Right cardiac atrium (tissue), 5 donors: ENCODE measurements around the gene SMARCD3. TPM values are rescaled to one million over a fixed set of nuclear protein-coding genes. Genes with fewer than 3 reads are reported as not detected.

Experiments
- ATAC-seq, 2 donors: fragments of 200-7000 bp; cut with Tn5 transposase; one replicate each; pipeline versions ENCODE4 v1.8.0 to v1.9.1; 2020; ENCODE audit warnings: moderate library complexity in 2 of 2, mild to moderate bottlenecking in 1 of 2
- DNase-seq, 3 donors: peaks; one replicate each; pipeline ENCODE4 v3.0.0-alpha.2; 2020
- H3K27ac ChIP-seq: one replicate; pipeline ENCODE4 v1.5.1; 2013; ENCODE audit warnings: mild to moderate bottlenecking, low read length, control low read depth, moderate library complexity
- H3K27me3 ChIP-seq: one replicate; pipeline ENCODE4 v1.6.1; 2013; ENCODE audit not compliant: control insufficient read depth, insufficient read depth
- H3K4me1 ChIP-seq: one replicate; pipeline ENCODE4 v1.6.1; 2013; ENCODE audit warnings: low read length; ENCODE audit not compliant: control insufficient read depth, insufficient read depth
- H3K4me3 ChIP-seq: one replicate; pipeline ENCODE4 v1.5.1; 2013; ENCODE audit warnings: low read length, control low read depth
- H3K9me3 ChIP-seq: one replicate; pipeline ENCODE4 v1.6.1; 2013; ENCODE audit warnings: low read length; ENCODE audit not compliant: control insufficient read depth
- WGBS: extraction: QIAGEN DNeasy Blood & Tissue Kit; methylation state at CpG from one replicate; pipeline ENCODE4 v1.1.7; 2013; 5-methylcytosine and 5-hydroxymethylcytosine counted together
- intact Hi-C, 4 donors: fragments of 100-400 bp; cut with DNase I; formaldehyde crosslinking; loops; one replicate each; pipeline versions ENCODE4 v1.11.0 to v1.14.0; 2022 to 2023
- long read RNA-seq, 4 donors: library from polyadenylated mRNA; unstranded; transcript quantifications; one replicate each; pipeline ENCODE4 v2.0.0, GENCODE V29; 2020 to 2021
- polyA plus RNA-seq: library from polyadenylated mRNA; stranded (reverse); fragments of 200-250 nt; gene quantifications from one replicate; pipeline ENCODE4 v1.2.3, GENCODE V29; 2013
- total RNA-seq, 4 donors: library from RNA; stranded (reverse); fragmentation: NEBNext Ultra II Directional; extraction: Animal tissue kit (Norgen Biotek cat#: 25700); gene quantifications; one replicate each; pipeline ENCODE4 v1.2.1, GENCODE V29; 2021
- donor health status: healthy with polysubstance abuse.
- donor health status: DM: no; HTN: yes; CAD: no.
- donor health status: DM: no; HTN: no; CAD: no.
- donor health status: DM: no; HTN: yes; CAD: no; lungs with severe emphysema.
- donor health status: DM: yes; HTN: yes; CAD: no.

SMARCD3 gene
- total RNA-seq: 100 to 1,000 TPM; 149 to 291 (median 238) TPM
- polyA plus RNA-seq: 141 TPM
- long read RNA-seq, donor 1, transcript SMARCD3-201 (13 exons, 1,993 nt): major isoform, 217 of 541 reads
- long read RNA-seq, donor 1, transcript SMARCD3-203 (14 exons, 2,018 nt): minor isoform, 207 of 541 reads
- long read RNA-seq, donor 1, partial matches to known transcripts: 51 of 541 reads
- long read RNA-seq, donor 1, other reads (novel, unspliced or antisense): 64 of 541 reads
- long read RNA-seq, donor 2, transcript SMARCD3-203 (14 exons, 2,018 nt): minor isoform, 79 of 257 reads
- long read RNA-seq, donor 2, transcript SMARCD3-201 (13 exons, 1,993 nt): major isoform, 122 of 257 reads
- long read RNA-seq, donor 2, partial matches to known transcripts: 22 of 257 reads
- long read RNA-seq, donor 2, other reads (novel, unspliced or antisense): 29 of 257 reads
- long read RNA-seq, donor 3, partial matches to known transcripts: 19 of 31 reads
- long read RNA-seq, donor 3, other reads (novel, unspliced or antisense): 9 of 31 reads
- long read RNA-seq, donor 4, transcript SMARCD3-215 (2 exons, 468 nt): minor isoform, 6 of 297 reads
- long read RNA-seq, donor 4, transcript SMARCD3-203 (14 exons, 2,018 nt): major isoform, 111 of 297 reads
- long read RNA-seq, donor 4, transcript SMARCD3-201 (13 exons, 1,993 nt): minor isoform, 101 of 297 reads
- long read RNA-seq, donor 4, partial matches to known transcripts: 18 of 297 reads
- long read RNA-seq, donor 4, other reads (novel, unspliced or antisense): 58 of 297 reads

DNA sequence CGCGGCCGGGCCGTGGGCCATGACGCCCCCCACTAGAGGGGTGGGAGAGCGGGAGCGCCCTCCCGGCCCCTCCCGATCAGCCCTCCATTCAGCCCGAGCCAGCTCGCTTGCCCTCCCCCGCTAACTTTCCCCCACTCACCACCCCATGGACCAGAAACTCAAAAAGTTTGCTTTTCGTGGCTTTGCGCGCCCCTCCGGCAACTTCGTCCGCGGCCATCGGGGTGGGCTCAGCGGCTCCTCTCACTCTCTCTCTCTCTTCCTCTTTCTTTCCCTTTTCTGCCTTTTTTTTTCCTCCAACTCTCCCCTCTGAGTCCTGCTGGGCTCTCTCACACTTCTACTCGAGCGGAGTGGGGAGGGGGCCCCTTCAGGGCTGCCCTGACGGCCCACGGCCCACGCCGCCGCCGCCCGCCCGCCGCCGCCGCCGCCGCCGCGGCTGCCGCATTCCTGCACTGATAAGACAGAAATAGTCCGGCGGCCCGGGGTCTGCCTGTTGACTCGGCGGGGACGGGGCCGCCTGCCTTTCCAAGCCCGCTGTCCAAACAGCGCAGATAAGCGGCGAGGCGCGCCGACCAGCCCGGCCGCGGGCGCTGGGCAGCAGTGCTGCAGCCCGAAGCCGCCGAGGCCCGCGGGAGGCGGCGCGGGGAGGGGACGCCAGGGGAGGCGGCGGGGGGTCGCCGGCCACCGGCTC lies at the start of gene SMARCD3:
Gene SMARCD3, minus strand, starts transcription at position 349 of the 688 bp plus-strand sequence. Its CDS starts 132 bp downstream, at position 217.
- intact Hi-C loops: loop anchor here in 2 of 4 donors (5.0 kb wide), 1 partner anchor 54 kb away; no protein-coding TSS in a partner anchor
- H3K4me3 ChIP-seq: peak within 1 kb of the TSS; percentile 60
- peak; percentile 80 to 94 (median 94) for DNase-seq
- WGBS: under 1% methylated on average over 71 of the region's 71 CpGs
- H3K27ac ChIP-seq: peak within 1 kb of the TSS; percentile 88
- H3K4me1 ChIP-seq: peaks cover 16% of the 10 kb centered on the region
- no peaks in the 10 kb centered on the region for H3K27me3 ChIP-seq
- ATAC-seq: peak; percentile 34 to 40
- no peaks in the 10 kb centered on the region for H3K9me3 ChIP-seq

DNA sequence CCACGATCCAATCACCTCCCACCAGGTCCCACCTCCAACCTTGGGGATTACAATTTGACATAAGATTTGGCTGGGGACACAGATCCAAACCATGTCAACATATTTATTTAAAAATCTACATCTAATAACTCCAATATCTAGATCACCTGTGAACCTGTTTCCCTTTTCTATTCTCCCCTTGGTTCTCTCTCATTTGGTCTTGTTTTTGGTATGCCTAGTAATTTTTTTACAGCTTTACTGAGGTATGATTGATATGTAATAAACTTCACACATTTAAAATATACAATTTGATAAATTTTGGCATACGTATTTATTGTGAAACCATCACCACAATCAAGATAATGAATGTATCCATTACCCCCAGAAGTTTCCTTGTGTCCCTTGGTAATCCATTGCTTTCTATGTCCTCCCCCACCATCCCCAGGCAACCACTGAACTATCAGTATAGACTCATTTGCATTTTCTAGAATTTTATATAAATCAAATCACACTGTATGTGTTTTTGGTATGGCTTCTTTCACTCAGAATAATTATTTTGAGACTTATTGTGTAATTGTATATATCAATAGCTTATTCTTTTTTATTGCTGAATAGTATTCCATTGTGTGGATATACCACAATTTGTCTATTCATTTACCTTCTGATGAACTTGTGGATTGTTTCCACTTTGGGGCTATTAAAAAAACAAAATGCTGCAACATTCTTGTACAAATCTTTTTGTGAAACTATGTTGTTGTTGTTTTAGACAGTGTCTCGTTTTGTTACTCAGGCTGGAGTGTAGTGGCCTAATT lies 47.9 kb upstream of the SMARCD3 start:
- Histone ChIP-seq H3K4me3 (no peak overlapping the region), H3K9me3 (no peaks in the 10 kb centered on the region), H3K27me3 (peaks cover 2% of the 10 kb centered on the region), H3K4me1 (no peaks in the 10 kb centered on the region), H3K27ac (no peak overlapping the region)
- no peak for ATAC-seq
- WGBS: 54% methylated on average over 3 of the region's 3 CpGs
- intact Hi-C loops: no loop called here
- no peak for DNase-seq

DNA sequence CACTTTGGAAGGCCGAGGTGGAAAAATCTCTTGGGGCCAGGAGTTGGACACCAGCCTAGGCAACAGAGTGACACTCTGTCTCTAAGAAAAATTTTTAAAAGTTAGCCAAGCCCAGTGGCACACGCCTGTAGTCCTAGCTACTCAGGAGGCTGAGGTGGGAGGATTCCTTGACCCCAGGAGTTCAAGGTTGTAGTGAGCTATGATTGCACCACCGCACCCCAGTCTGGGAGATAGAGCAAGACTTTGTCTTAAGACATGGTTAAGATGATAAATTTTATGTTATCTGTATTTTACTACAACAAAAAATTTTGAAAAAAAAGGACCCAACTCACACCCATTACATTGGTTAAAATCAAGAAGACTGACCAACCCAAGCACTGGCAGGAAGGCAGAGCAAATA lies 44.4 kb upstream of the SMARCD3 start:
- no peak overlapping the region for H3K4me3 ChIP-seq
- WGBS: 67% methylated on average over 3 of the region's 3 CpGs

DNA sequence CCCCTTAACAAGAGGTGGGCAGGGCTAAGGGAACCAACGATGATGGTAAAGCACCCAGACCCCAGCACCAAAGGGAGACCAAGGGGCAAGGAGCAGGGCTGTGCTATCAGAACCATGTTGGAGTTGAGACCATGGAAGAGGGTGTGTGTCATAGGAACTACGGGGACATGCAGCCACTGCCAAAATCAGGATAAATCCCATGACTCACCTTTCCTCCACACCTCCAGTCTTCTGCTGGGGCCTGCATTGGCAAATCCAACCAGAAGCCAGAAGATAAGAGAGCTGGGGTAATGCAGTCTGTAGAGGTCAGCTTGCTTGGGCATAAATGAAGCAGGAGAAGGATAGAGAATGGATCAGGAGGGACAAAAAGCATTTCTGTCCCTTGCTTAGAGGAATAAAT lies 42.7 kb upstream of the SMARCD3 start:
- intact Hi-C loops: no loop called here
- Histone ChIP-seq H3K27ac (no peak overlapping the region), H3K9me3 (no peaks in the 10 kb centered on the region), H3K27me3 (peaks cover 2% of the 10 kb centered on the region), H3K4me1 (no peaks in the 10 kb centered on the region), H3K4me3 (no peak overlapping the region)
- ATAC-seq: no peak
- no peak for DNase-seq
- WGBS: 68% methylated on average over 2 of the region's 2 CpGs

More for the DNA sequence above, 44.4 kb upstream of the SMARCD3 start:
- intact Hi-C loops: no loop called here
- DNase-seq: no peak
- H3K27me3 ChIP-seq: peaks cover 2% of the 10 kb centered on the region
- ATAC-seq: no peak
- no peaks in the 10 kb centered on the region for H3K4me1 ChIP-seq
- H3K27ac ChIP-seq: no peak overlapping the region
- H3K9me3 ChIP-seq: no peaks in the 10 kb centered on the region

DNA sequence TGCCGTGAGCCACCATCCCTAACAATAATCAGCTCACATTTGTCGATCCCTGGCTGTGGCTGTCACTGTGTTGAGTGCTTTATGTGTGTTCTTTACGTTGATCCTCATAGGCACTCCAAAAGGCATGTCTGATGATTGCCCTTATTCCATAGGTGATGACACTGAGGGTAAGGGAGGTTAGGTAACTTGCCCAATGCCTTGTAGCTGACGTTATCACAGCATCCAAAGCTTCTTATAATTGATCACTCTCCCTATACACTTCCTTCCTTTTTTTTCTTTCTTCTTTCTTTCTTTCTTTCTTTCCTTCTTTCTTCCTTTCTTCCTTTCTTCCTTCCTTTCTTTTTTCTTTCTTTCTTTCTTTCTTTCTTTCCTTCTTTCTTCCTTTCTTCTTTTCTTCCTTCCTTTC lies 41.9 kb upstream of the SMARCD3 start:
- Histone ChIP-seq H3K4me3 (no peak overlapping the region), H3K27ac (no peak overlapping the region), H3K27me3 (peaks cover 2% of the 10 kb centered on the region), H3K9me3 (no peaks in the 10 kb centered on the region), H3K4me1 (no peaks in the 10 kb centered on the region)
- ATAC-seq (no peak), DNase-seq (no peak)
- WGBS: 50% methylated on average over 4 of the region's 4 CpGs
- intact Hi-C loops: no loop called here

DNA sequence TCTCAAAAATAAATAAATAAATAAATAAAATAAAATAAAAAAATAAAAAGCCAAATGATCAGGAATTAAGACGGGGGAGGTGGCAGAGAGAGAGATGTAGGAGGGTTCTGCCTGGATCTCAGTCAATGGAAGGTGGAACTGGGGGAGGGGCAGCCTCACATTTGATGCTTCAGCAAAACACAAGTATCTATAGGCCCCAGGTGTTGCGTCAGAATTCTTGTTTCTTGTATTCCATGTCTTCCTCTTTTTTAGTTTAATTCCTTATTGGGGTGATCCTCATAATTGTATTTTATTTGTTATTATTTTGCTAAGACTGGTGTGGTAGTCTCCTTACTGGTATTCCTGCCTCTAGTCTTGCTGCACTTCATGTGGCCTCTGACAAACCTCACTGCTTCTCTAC lies 41.4 kb upstream of the SMARCD3 start:
- peaks cover 2% of the 10 kb centered on the region for H3K27me3 ChIP-seq
- 82% methylated on average over 2 of the region's 2 CpGs for WGBS
- ATAC-seq: no peak
- intact Hi-C loops: no loop called here
- H3K9me3 ChIP-seq: no peaks in the 10 kb centered on the region
- DNase-seq: no peak
- H3K27ac ChIP-seq: no peak overlapping the region
- no peaks in the 10 kb centered on the region for H3K4me1 ChIP-seq
- H3K4me3 ChIP-seq: no peak overlapping the region

DNA sequence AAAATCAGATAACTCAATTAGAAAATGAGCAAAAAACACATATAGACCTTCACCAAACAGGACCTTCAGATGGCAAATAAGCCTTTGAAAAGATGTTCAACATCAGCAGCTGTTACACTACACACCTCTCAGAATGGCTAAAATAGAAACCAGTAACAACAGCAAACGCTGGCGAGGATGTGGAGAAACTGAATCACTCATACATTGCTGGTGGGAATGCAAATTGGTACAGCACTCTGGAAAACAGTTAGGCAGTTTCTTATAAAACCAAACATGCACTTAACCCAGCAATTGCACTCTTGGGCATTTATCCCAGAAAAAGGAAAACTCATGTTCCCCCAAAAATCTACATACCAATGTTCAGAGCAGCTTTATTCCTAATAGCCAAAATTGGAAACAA lies 37.7 kb upstream of the SMARCD3 start:
- ATAC-seq (no peak), DNase-seq (no peak)
- Histone ChIP-seq H3K27ac (no peak overlapping the region), H3K9me3 (no peaks in the 10 kb centered on the region), H3K27me3 (no peaks in the 10 kb centered on the region), H3K4me1 (no peaks in the 10 kb centered on the region), H3K4me3 (no peak overlapping the region)
- intact Hi-C loops: no loop called here
- 28% methylated on average over 2 of the region's 2 CpGs for WGBS

DNA sequence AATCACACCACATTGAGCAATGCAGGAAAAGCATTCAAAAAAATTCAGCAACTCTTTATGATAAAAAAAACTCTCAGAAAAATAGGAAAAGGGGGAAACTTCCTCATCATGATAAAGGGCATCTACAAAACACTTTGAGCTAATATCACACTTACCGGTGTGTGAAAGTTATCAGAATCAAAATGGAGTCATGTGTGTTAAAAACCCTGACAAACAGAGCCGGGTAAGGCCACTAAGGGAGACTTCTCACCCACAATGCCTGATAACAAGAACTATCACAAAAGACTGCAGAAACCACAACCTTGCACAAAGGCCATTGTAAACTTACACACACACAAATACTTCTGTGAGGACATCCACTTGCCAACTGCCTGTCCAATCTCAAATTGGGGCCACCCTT lies 34.8 kb upstream of the SMARCD3 start:
- H3K27me3 ChIP-seq: no peaks in the 10 kb centered on the region
- 74% methylated on average over 2 of the region's 2 CpGs for WGBS

DNA sequence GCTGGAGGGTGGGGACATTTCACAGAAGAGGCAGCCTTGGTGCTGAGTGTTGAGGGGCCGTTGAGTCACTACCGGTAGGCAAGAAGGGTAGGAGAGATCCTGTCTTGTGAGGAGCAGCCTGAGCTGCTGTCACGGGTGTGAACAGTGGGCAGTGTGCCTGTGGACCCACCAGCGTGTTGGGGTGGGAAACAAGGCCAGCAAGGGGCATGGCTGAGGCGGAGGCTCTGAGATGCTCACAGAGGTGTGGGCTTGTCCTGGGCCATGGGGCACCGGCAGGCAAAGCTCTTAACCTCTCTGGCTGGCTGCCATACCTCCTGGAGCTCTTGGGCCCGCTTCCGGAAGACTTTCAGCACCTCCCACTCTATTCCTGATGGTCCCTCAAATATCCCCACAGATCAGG lies 33.6 kb upstream of the SMARCD3 start:
- H3K27ac ChIP-seq: no peak overlapping the region
- no peak overlapping the region for H3K4me3 ChIP-seq
- peaks cover 2% of the 10 kb centered on the region for H3K4me1 ChIP-seq
- DNase-seq: peak in 1 of 3 donors; percentile 35
- ATAC-seq: no peak
- intact Hi-C loops: no loop called here
- no peaks in the 10 kb centered on the region for H3K27me3 ChIP-seq
- WGBS: 63% methylated on average over 8 of the region's 8 CpGs
- H3K9me3 ChIP-seq: no peaks in the 10 kb centered on the region

More for the DNA sequence above, 34.8 kb upstream of the SMARCD3 start:
- Histone ChIP-seq H3K4me1 (no peaks in the 10 kb centered on the region), H3K27ac (no peak overlapping the region), H3K4me3 (no peak overlapping the region), H3K9me3 (no peaks in the 10 kb centered on the region)
- ATAC-seq: no peak
- DNase-seq: no peak
- intact Hi-C loops: no loop called here

DNA sequence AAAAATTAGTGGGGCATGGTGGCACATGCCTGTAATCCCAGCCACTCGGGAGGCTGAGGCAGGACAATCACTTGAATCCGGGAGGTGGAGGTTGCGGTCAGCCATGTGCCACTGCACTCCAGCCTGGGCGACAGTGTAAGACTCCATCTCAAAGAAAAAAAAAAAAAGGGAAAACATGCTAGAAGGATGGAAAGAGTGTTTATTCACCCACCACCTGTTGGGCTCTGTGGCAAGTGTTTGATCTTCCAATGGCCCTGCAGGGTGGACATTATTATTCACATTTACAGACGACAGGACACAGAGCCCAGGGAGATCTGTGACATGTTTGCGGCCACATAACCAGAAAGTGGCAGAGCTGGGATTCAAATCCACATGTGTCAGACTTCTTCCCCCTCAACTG lies 33.2 kb upstream of the SMARCD3 start:
- intact Hi-C loops: no loop called here
- Histone ChIP-seq H3K9me3 (no peaks in the 10 kb centered on the region), H3K4me3 (no peak overlapping the region), H3K27ac (no peak overlapping the region), H3K27me3 (no peaks in the 10 kb centered on the region), H3K4me1 (peaks cover 3% of the 10 kb centered on the region)
- DNase-seq (peak in 1 of 3 donors; percentile 9), ATAC-seq (no peak)
- 74% methylated on average over 6 of the region's 6 CpGs for WGBS
